ENCODE results near the gene KLHL33. TPM values are rescaled to one million over a fixed set of nuclear protein-coding genes. Genes with fewer than 3 reads are reported as not detected.

The KLHL33 gene
- total RNA-seq, 1 experiment from 2014 or later: not detected

DNA sequence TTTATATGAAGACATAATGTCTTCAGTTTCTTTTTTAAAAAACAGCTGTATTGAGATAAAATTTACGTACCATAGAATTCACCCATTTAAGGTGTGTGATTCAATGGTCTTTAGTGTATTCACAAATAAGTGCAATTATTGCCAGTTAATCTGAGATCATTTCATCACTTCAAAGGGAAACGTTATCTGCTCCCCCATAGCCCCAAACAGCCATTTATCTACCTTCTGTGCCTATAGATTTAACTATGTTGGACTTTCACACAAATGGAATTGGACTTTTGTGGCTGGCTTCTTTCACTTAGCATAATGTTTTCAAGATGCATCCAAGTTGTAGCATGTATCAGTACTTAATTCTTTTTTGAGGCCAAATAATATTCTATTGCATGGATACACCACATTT, 42.9 kb upstream of the KLHL33 start:
- no peaks in the 10 kb centered on the region for H3K4me1 ChIP-seq (ENCODE audit: control insufficient read depth, insufficient read depth, low read length)
- DNase-seq (ENCODE audit: low read depth, low spot score) (no peak), ATAC-seq (no peak)
- no peak overlapping the region for H3K4me3 ChIP-seq (ENCODE audit: low read depth in 2 of 2, low read length in 2 of 2)
- no peak overlapping the region for H3K27ac ChIP-seq (ENCODE audit: low read length)
- in situ Hi-C loops (cut with HindIII; ENCODE audit: low pct_unique_long_range_greater_than_20kb, low sequenced_read_pairs) (no loop called here), intact Hi-C loops (cut with micrococcal nuclease; ENCODE audit: unreplicated experiment) (no loop called here)
- H3K27me3 ChIP-seq (ENCODE audit: control insufficient read depth, insufficient read depth, low read length): no peaks in the 10 kb centered on the region
- POLR2A ChIA-PET: no interaction called here
- BruUV-seq (replicated peaks): no TSS peak
- peaks cover 2% of the 10 kb centered on the region for H3K36me3 ChIP-seq (ENCODE audit: control insufficient read depth, insufficient read depth, low read length)
- CTCF ChIA-PET: no interaction called here
- no peaks in the 10 kb centered on the region for H3K9me3 ChIP-seq (ENCODE audit: control insufficient read depth, insufficient read depth, low read depth, low read length)
- TF ChIP-seq SIN3A (IDR thresholded peaks at IDR 0.05; ENCODE audit: borderline replicate concordance, insufficient read depth, low read depth, low read length) (no peak), POLR2AphosphoS5 (IDR thresholded peaks at IDR 0.05; ENCODE audit: low read depth, low read length) (no peak), TCF7L2 (IDR thresholded peaks at IDR 0.05; ENCODE audit: low read depth, low read length) (no peak)
- TF ChIP-seq, protein P1, sequence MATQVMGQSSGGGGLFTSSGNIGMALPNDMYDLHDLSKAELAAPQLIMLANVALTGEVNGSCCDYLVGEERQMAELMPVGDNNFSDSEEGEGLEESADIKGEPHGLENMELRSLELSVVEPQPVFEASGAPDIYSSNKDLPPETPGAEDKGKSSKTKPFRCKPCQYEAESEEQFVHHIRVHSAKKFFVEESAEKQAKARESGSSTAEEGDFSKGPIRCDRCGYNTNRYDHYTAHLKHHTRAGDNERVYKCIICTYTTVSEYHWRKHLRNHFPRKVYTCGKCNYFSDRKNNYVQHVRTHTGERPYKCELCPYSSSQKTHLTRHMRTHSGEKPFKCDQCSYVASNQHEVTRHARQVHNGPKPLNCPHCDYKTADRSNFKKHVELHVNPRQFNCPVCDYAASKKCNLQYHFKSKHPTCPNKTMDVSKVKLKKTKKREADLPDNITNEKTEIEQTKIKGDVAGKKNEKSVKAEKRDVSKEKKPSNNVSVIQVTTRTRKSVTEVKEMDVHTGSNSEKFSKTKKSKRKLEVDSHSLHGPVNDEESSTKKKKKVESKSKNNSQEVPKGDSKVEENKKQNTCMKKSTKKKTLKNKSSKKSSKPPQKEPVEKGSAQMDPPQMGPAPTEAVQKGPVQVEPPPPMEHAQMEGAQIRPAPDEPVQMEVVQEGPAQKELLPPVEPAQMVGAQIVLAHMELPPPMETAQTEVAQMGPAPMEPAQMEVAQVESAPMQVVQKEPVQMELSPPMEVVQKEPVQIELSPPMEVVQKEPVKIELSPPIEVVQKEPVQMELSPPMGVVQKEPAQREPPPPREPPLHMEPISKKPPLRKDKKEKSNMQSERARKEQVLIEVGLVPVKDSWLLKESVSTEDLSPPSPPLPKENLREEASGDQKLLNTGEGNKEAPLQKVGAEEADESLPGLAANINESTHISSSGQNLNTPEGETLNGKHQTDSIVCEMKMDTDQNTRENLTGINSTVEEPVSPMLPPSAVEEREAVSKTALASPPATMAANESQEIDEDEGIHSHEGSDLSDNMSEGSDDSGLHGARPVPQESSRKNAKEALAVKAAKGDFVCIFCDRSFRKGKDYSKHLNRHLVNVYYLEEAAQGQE (IDR thresholded peaks at IDR 0.05; ENCODE audit: insufficient read depth in 1 of 2, low read depth in 2 of 2, low read length in 1 of 2): no peak
- TF ChIP-seq, protein P2, sequence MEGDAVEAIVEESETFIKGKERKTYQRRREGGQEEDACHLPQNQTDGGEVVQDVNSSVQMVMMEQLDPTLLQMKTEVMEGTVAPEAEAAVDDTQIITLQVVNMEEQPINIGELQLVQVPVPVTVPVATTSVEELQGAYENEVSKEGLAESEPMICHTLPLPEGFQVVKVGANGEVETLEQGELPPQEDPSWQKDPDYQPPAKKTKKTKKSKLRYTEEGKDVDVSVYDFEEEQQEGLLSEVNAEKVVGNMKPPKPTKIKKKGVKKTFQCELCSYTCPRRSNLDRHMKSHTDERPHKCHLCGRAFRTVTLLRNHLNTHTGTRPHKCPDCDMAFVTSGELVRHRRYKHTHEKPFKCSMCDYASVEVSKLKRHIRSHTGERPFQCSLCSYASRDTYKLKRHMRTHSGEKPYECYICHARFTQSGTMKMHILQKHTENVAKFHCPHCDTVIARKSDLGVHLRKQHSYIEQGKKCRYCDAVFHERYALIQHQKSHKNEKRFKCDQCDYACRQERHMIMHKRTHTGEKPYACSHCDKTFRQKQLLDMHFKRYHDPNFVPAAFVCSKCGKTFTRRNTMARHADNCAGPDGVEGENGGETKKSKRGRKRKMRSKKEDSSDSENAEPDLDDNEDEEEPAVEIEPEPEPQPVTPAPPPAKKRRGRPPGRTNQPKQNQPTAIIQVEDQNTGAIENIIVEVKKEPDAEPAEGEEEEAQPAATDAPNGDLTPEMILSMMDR (IDR thresholded peaks at IDR 0.05): no peak

DNA sequence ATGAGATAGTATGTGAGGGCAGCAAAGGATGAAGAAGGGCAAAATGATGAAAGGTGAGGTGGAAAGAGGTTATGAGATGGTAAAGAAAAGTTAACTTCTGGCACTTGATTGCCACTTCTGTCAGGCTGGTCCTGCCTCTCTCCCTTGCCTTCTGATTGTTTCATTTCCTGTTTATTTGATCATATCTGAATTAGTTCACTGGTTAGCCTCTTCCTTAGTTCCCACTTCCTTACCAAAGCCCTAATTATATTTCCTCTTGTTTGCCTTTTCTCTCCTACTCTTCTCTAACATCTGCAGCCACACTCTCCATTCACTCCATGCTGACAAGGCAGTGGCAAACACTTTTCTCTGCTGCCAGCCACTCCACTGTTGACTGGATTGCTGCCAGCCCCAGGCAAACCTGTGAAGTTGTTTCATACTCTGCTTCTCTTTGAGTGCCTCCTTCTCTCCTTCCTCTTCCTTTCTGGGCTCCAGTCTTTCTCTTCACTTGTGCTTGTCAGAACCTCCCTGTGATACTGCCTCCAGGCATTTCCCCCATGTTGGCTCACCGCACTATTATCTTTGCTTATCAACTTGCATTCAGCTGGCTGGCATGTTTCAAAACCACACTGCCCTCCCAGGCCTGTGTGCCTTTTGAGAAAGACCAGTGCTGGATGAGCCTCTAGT, 41.4 kb upstream of the KLHL33 start:
- no TSS peak for BruUV-seq (replicated peaks)
- no peak for DNase-seq (ENCODE audit: low read depth, low spot score)
- intact Hi-C loops (cut with micrococcal nuclease; ENCODE audit: unreplicated experiment): no loop called here
- in situ Hi-C loops (cut with HindIII; ENCODE audit: low pct_unique_long_range_greater_than_20kb, low sequenced_read_pairs): no loop called here
- H3K36me3 ChIP-seq (ENCODE audit: control insufficient read depth, insufficient read depth, low read length): peaks cover 2% of the 10 kb centered on the region
- H3K4me1 ChIP-seq (ENCODE audit: control insufficient read depth, insufficient read depth, low read length): no peaks in the 10 kb centered on the region
- CTCF ChIA-PET: no interaction called here
- TF ChIP-seq, protein P1 (IDR thresholded peaks at IDR 0.05; ENCODE audit: insufficient read depth in 1 of 2, low read depth in 2 of 2, low read length in 1 of 2): no peak
- TF ChIP-seq, protein P2 (IDR thresholded peaks at IDR 0.05): no peak
- TF ChIP-seq SIN3A (IDR thresholded peaks at IDR 0.05; ENCODE audit: borderline replicate concordance, insufficient read depth, low read depth, low read length): no peak
- TF ChIP-seq TCF7L2 (IDR thresholded peaks at IDR 0.05; ENCODE audit: low read depth, low read length): no peak
- TF ChIP-seq POLR2AphosphoS5 (IDR thresholded peaks at IDR 0.05; ENCODE audit: low read depth, low read length): no peak
- no peaks in the 10 kb centered on the region for H3K9me3 ChIP-seq (ENCODE audit: control insufficient read depth, insufficient read depth, low read depth, low read length)
- H3K27me3 ChIP-seq (ENCODE audit: control insufficient read depth, insufficient read depth, low read length): no peaks in the 10 kb centered on the region
- H3K27ac ChIP-seq (ENCODE audit: low read length): no peak overlapping the region
- ATAC-seq: no peak
- POLR2A ChIA-PET: no interaction called here
- H3K4me3 ChIP-seq (ENCODE audit: low read depth in 2 of 2, low read length in 2 of 2): no peak overlapping the region

Measured in Panc1 (cell line).